ENCODE results near the gene SLC45A3. TPM values are rescaled to one million over a fixed set of nuclear protein-coding genes. Genes with fewer than 3 reads are reported as not detected.

SLC45A3 gene
- polyA plus RNA-seq, 1 experiment: 0.91 TPM

DNA sequence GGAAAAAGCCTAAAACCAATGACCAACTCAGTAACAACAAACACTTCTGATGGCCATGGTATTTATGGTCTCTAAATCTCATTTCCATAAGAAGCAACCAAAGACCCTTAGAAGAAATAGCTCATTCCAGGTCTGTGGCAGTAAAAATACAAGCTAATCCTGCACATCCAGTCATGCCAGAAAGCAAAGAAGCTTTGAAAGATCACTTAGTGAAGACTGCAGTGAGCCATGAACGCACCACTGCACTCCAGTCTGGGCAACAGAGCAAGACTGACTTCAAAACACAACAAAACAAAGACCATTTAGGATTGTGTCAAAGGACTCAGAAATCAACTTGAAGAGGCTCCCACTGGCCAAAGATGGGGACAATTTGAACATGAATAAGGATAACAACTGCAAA, 30.1 kb downstream of the SLC45A3 start:
- Histone ChIP-seq H3K36me3 (ENCODE audit: control insufficient read depth, insufficient read depth, low read length) (no peaks in the 10 kb centered on the region), H3K4me3 (ENCODE audit: low read depth, low read length) (no peak overlapping the region), H3K27me3 (ENCODE audit: control insufficient read depth, insufficient read depth, low read length) (no peaks in the 10 kb centered on the region)
- DNase-seq (ENCODE audit: low read depth): no peak
- TF ChIP-seq, protein P1, sequence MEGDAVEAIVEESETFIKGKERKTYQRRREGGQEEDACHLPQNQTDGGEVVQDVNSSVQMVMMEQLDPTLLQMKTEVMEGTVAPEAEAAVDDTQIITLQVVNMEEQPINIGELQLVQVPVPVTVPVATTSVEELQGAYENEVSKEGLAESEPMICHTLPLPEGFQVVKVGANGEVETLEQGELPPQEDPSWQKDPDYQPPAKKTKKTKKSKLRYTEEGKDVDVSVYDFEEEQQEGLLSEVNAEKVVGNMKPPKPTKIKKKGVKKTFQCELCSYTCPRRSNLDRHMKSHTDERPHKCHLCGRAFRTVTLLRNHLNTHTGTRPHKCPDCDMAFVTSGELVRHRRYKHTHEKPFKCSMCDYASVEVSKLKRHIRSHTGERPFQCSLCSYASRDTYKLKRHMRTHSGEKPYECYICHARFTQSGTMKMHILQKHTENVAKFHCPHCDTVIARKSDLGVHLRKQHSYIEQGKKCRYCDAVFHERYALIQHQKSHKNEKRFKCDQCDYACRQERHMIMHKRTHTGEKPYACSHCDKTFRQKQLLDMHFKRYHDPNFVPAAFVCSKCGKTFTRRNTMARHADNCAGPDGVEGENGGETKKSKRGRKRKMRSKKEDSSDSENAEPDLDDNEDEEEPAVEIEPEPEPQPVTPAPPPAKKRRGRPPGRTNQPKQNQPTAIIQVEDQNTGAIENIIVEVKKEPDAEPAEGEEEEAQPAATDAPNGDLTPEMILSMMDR (IDR thresholded peaks at IDR 0.05; ENCODE audit: insufficient read depth, low read depth, low read length): no peak
- POLR2A ChIA-PET: no interaction called here
- CTCF ChIA-PET: interaction anchor here (0.7 to 2.7 kb wide), 3 partner anchors 9 to 121 kb away, joined by 3 to 6 read pairs (median 3); no protein-coding TSS in a partner anchor

DNA sequence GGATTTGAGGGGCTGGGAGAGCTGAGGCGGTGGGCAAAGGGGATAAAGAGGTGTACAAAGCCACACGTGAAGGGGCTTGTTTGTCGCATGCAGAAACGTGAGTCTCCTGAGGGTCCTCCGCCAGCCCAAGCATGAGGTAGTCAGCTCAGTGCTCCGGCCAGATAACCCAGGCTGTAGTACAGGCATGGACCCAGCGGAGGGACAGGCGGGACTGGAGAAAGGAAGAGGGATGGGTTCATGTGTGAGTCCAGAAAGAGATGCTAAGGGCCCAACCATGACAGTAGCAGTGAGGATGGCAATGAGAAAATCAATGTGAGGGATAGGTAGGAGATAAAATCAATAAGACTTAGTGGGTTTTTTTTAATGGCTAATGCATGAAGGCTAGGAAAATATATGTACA, 34.8 kb downstream of the SLC45A3 start:
- CTCF ChIA-PET: interaction anchor here (1.3 to 6.4 kb wide), 3 partner anchors 12 to 54 kb away, joined by 7 to 42 read pairs (median 9); no protein-coding TSS in a partner anchor
- DNase-seq (ENCODE audit: low read depth): no peak

DNA sequence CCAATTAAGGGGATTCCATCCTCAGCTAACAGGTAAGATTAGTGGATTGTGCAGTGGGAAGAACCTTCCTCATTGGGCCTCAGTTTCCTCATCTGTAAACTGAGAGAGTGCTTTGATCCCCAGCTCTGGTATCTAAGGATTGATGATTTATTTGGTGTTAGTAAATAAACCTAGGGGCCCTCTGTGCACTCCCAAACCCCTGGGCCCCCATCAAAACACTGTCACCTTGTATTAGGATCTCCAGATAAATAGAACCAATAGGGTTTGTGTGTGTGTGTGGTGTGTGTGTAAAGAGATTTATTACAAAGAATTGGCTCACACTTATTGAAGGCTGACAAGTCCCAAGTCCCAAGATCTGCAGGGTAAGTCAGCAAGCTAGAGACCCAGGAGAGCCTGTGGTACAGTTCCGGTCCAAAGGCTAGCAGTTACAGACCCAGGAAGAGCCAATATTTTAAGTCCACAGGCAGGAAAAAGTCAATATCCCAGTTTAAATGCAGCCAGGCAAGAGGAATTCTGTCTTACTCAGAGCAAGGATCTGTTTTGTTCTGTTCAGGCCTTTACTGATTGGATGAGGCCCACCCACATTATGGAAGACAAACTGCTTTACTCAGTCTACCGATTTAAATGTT, 37.5 kb downstream of the SLC45A3 start:
- POLR2A ChIA-PET: no interaction called here
- no peaks in the 10 kb centered on the region for H3K27me3 ChIP-seq (ENCODE audit: control insufficient read depth, insufficient read depth, low read length)
- H3K36me3 ChIP-seq (ENCODE audit: control insufficient read depth, insufficient read depth, low read length): no peaks in the 10 kb centered on the region
- CTCF ChIA-PET: interaction anchor here (0.6 to 4.3 kb wide), 5 partner anchors 11 to 337 kb away, joined by 3 to 29 read pairs (median 6); partner anchors contain the start of gene ELK4
- no peak for DNase-seq (ENCODE audit: low read depth)
- H3K4me3 ChIP-seq (ENCODE audit: low read depth, low read length): no peak overlapping the region
- TF ChIP-seq, protein P1 (IDR thresholded peaks at IDR 0.05; ENCODE audit: insufficient read depth, low read depth, low read length): no peak

More for the DNA sequence above, 34.8 kb downstream of the SLC45A3 start:
- TF ChIP-seq, protein P1 (IDR thresholded peaks at IDR 0.05; ENCODE audit: insufficient read depth, low read depth, low read length): no peak
- Histone ChIP-seq H3K4me3 (ENCODE audit: low read depth, low read length) (no peak overlapping the region), H3K36me3 (ENCODE audit: control insufficient read depth, insufficient read depth, low read length) (no peaks in the 10 kb centered on the region), H3K27me3 (ENCODE audit: control insufficient read depth, insufficient read depth, low read length) (no peaks in the 10 kb centered on the region)
- POLR2A ChIA-PET: no interaction called here

DNA sequence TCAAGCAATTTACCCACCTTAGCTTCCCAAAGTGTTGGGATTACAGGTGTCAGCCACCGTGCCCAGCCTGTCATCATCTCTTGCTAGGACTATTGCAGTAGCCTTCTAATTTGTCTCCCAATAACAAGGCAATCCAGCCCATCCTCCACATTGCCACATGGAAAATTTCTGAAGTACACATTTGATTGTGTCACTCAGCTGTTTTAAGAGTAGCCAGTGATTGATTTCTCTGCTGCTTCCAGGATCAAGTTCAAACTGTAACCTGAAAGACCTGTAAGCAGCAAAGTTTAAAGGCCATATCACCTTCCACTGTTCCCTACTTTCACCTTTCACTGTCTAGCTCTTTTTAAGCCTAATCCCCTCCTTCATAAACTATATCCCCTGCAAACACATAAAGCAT, 40.7 kb downstream of the SLC45A3 start:
- CTCF ChIA-PET: interaction anchor here (4.3 kb wide), 1 partner anchor 19 kb away, joined by 29 read pairs; no protein-coding TSS in a partner anchor
- no peak for DNase-seq (ENCODE audit: low read depth)
- no peak overlapping the region for H3K4me3 ChIP-seq (ENCODE audit: low read depth, low read length)
- POLR2A ChIA-PET: no interaction called here
- H3K27me3 ChIP-seq (ENCODE audit: control insufficient read depth, insufficient read depth, low read length): no peaks in the 10 kb centered on the region
- TF ChIP-seq, protein P1 (IDR thresholded peaks at IDR 0.05; ENCODE audit: insufficient read depth, low read depth, low read length): no peak
- no peaks in the 10 kb centered on the region for H3K36me3 ChIP-seq (ENCODE audit: control insufficient read depth, insufficient read depth, low read length)

DNA sequence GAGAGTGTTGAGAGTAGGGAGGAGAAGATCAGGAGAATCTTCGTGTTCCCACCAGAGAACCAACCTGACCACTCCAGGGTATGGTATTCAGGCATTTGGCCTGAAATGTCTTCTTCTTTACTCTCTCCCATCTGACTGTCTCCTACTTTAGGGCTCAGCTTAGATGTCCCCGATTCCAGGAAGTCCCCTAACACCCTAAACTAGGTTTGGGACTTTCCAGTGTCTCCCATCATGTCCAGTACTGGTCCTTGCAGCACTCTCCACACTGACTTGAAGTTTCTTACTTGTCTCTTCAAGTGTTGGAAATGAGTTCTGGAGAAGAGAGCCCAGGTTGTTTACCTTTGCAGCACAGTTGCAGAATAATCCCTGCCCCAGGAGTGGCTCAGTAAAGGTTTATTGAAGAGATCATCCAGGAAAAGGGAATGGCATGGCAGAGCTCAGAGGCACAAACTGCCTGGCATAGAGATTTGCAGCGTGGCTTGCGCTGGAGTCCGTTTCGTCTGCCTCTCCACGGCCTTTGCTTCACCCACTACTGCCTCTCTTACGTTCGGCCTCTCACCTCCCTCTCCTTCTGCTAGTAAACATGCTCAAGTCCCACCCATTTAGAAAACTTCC, 42.3 kb downstream of the SLC45A3 start:
- Histone ChIP-seq H3K4me3 (ENCODE audit: low read depth, low read length) (no peak overlapping the region), H3K27me3 (ENCODE audit: control insufficient read depth, insufficient read depth, low read length) (no peaks in the 10 kb centered on the region), H3K36me3 (ENCODE audit: control insufficient read depth, insufficient read depth, low read length) (no peaks in the 10 kb centered on the region)
- POLR2A ChIA-PET: no interaction called here
- TF ChIP-seq, protein P1 (IDR thresholded peaks at IDR 0.05; ENCODE audit: insufficient read depth, low read depth, low read length): no peak
- no peak for DNase-seq (ENCODE audit: low read depth)
- CTCF ChIA-PET: interaction anchor here (1.1 to 3.8 kb wide), 3 partner anchors 9 to 109 kb away, joined by 3 to 20 read pairs (median 3); no protein-coding TSS in a partner anchor
